ENCODE results near the gene KLK3. TPM values are rescaled to one million over a fixed set of nuclear protein-coding genes. Genes with fewer than 3 reads are reported as not detected.

KLK3 gene
- polyA plus RNA-seq, 2 of the 4 experiments (the other 2 are of a cell fraction), result not detected

- 4% methylated on average over 5 of the region's 5 CpGs for WGBS (ENCODE audit: missing lambda C conversion rate)
- Histone ChIP-seq H3K4me3 (no peak overlapping the region), H3K4me2 (no peak overlapping the region), H3K9me3 (no peaks in the 10 kb centered on the region), H3K4me1 (no peaks in the 10 kb centered on the region), H3K27ac (no peak overlapping the region)
- DNase-seq (ENCODE audit: low read depth in 1 of 2, low spot score in 1 of 2) (no peak), FAIRE-seq (no peak), ATAC-seq (no peak)
- ChIA-PET POLR2A (no interaction called here), CTCF (interaction anchor here (0.5 to 1.8 kb wide), 5 partner anchors 9 to 231 kb away, joined by 3 to 6 read pairs (median 3); no protein-coding TSS in a partner anchor)
- TF ChIP-seq FOXS1 (CRISPR knock-in tag; IDR thresholded peaks at IDR 0.05) (no peak), GATA3 (IDR thresholded peaks at IDR 0.05; ENCODE audit: borderline replicate concordance) (no peak), JUN (IDR thresholded peaks at IDR 0.05) (no peak), SMC3 (IDR thresholded peaks at IDR 0.05) (no peak), MAX (IDR thresholded peaks at IDR 0.05) (no peak), ZNF302 (CRISPR knock-in tag; IDR thresholded peaks at IDR 0.05) (no peak), CHD2 (IDR thresholded peaks at IDR 0.05; ENCODE audit: low read length, partially characterized antibody) (no peak), CBX2 (IDR thresholded peaks at IDR 0.05; ENCODE audit: borderline replicate concordance, low read depth) (no peak), KDM5A (IDR thresholded peaks at IDR 0.05) (no peak), MYC (IDR thresholded peaks at IDR 0.05; ENCODE audit: borderline replicate concordance, low read length) (no peak), HEYL (CRISPR knock-in tag; IDR thresholded peaks at IDR 0.05) (no peak), SREBF2 (IDR thresholded peaks at IDR 0.05) (no peak), NFE2L2 (conservative IDR thresholded peaks at IDR 0.05; ENCODE audit: low read length) (no peak), POLR2AphosphoS2 (conservative IDR thresholded peaks at IDR 0.05; ENCODE audit: low read length) (no peak), USF2 (IDR thresholded peaks at IDR 0.05) (no peak), CBX8 (IDR thresholded peaks at IDR 0.05) (no peak), RFX5 (IDR thresholded peaks at IDR 0.05) (no peak), FOSB (CRISPR knock-in tag; IDR thresholded peaks at IDR 0.05) (no peak)
Measured at GRCh38 chr19:50878851-50879250, 24.1 kb downstream of the KLK3 start.

GRCh38 chr19:50880241-50880640, 25.5 kb downstream of the KLK3 start:
- Histone ChIP-seq H3K4me1 (peaks cover 2% of the 10 kb centered on the region; the same call in 1 of the 3 replicates), H3K9me3 (no peaks in the 10 kb centered on the region), H3K4me2 (no peak overlapping the region), H3K4me3 (no peak overlapping the region), H3K27ac (no peak overlapping the region)
- POLR2A ChIA-PET, result no interaction called here
- CTCF ChIA-PET, result no interaction called here
- WGBS (ENCODE audit: missing lambda C conversion rate), result 17% methylated on average over 5 of the region's 5 CpGs
- TF ChIP-seq SMC3 (IDR thresholded peaks at IDR 0.05), result no peak
- TF ChIP-seq ELK1 (IDR thresholded peaks at IDR 0.05; ENCODE audit: low read depth, low read length), result no peak
- no peak for TF ChIP-seq ZC3H11A (IDR thresholded peaks at IDR 0.05)
- no peak for TF ChIP-seq PBX3 (IDR thresholded peaks at IDR 0.05)
- no peak for TF ChIP-seq ZFP36 (IDR thresholded peaks at IDR 0.05; ENCODE audit: borderline replicate concordance, partially characterized antibody)
- no peak for TF ChIP-seq MYC (IDR thresholded peaks at IDR 0.05; ENCODE audit: borderline replicate concordance, low read length)
- no peak for TF ChIP-seq TP53 (CRISPR knock-in tag; IDR thresholded peaks at IDR 0.05)
- no peak for TF ChIP-seq ZSCAN20 (CRISPR knock-in tag; IDR thresholded peaks at IDR 0.05)
- no peak for TF ChIP-seq PHF8 (IDR thresholded peaks at IDR 0.05; ENCODE audit: borderline replicate concordance, low read depth)
- no peak for TF ChIP-seq HMGXB4 (CRISPR knock-in tag; IDR thresholded peaks at IDR 0.05; ENCODE audit: borderline replicate concordance)
- no peak for TF ChIP-seq FOXS1 (CRISPR knock-in tag; IDR thresholded peaks at IDR 0.05)
- TF ChIP-seq EHMT2 (IDR thresholded peaks at IDR 0.05; ENCODE audit: low read depth), result no peak
- TF ChIP-seq EP300 (IDR thresholded peaks at IDR 0.05), result no peak
- DNase-seq (ENCODE audit: low read depth in 1 of 2, low spot score in 1 of 2), result no peak
- no peak for FAIRE-seq
- ATAC-seq, result no peak

Measured in A549 (cell line).